LHCN-M2 (cell line): ENCODE results near the gene MASP1. TPM values are rescaled to one million over a fixed set of nuclear protein-coding genes. Genes with fewer than 3 reads are reported as not detected.

ENCODE experiments used
- DNase-seq: peaks from one replicate; pipeline ENCODE4 v3.0.0-alpha.2; 2012; ENCODE audit warnings: low read depth
- polyA plus RNA-seq: library from polyadenylated mRNA; unstranded; fragments of >200 nt; gene quantifications from one replicate; pipeline ENCODE4 v1.2.1, GENCODE V29; 2012; ENCODE audit warnings: missing spikeins
- total RNA-seq: library from RNA; depleted of rRNA; stranded (reverse); fragments of >200 nt; gene quantifications from 2 replicates; pipeline ENCODE4 v1.2.3, GENCODE V29; 2014; rRNA removed

Gene MASP1, protein sequence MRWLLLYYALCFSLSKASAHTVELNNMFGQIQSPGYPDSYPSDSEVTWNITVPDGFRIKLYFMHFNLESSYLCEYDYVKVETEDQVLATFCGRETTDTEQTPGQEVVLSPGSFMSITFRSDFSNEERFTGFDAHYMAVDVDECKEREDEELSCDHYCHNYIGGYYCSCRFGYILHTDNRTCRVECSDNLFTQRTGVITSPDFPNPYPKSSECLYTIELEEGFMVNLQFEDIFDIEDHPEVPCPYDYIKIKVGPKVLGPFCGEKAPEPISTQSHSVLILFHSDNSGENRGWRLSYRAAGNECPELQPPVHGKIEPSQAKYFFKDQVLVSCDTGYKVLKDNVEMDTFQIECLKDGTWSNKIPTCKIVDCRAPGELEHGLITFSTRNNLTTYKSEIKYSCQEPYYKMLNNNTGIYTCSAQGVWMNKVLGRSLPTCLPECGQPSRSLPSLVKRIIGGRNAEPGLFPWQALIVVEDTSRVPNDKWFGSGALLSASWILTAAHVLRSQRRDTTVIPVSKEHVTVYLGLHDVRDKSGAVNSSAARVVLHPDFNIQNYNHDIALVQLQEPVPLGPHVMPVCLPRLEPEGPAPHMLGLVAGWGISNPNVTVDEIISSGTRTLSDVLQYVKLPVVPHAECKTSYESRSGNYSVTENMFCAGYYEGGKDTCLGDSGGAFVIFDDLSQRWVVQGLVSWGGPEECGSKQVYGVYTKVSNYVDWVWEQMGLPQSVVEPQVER
- not detected in 2 replicates for total RNA-seq
- not detected for polyA plus RNA-seq

DNA sequence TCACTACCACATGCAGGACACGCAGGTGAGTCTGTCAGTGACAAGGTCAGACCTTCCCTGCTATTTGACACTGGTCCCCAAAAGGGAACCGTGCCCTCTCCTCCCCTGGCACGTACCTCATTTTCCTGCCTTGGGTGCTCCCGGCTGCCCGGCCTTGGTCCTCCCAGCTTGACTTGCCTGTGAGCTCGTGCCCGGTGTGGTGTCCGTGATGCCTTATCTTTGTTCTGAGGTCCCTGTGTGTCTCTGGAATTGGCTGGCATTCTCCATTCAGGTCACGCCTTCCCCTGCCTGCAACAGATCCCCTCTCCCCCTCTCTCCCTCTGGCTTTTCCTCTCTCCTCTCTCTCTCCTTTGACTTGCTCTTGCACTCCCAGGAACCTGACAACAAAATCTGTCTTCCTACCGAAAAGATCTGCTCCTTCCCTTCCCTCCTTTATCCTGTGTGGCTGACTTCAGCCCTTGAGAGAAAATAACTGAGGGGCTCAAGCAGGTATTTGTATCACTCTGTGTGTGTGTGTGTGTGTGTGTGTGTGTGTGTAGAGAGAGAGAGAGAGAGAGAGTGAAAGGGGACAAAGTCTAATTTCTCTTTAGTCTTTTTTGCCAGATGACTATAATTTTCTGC lies at the start of gene MASP1:
MASP1 (minus strand) TSS at position 226 of the 621 bp plus-strand sequence; CDS start at position 121, 105 bp downstream.
- DNase-seq = no peak

DNA sequence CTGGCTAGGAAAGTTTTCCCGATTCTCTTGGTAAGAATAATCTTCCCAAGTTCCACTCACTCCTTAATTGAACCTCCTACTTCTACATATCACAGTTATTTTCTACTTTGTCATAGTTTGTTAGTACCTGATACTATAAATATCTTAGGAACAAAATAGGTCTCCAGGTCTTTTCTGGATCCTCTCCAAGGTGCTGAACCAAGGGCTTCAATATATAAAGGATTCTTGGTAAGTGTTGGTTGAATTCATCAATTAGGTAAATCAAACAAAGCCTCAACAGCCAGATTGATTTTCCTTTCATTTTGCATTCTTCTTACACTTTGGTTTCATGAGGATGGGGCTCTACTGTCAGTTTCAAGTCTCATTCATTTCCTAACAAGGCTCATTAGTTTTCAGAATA lies 49.0 kb upstream of the MASP1 start:
- DNase-seq = no peak

DNA sequence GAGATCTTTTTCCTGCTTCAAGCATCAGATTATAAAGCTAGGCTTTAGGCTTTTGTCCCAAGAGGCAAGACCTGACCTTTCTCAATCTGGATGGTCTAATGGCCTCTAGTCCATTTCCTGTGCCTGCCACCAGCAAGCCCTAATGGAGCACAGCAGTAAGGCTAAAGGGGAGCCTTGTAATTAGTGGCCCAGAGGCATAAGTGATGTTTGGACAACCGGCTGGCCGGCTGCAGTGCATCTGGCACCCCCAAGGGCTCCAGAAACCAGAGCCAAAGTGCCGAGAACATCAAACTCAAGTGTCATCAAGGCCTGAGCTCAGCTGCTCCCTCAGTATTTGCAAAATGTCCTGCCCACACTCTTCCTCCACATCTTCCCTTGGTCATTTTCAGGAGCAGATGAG lies 44.8 kb upstream of the MASP1 start:
- DNase-seq = no peak

DNA sequence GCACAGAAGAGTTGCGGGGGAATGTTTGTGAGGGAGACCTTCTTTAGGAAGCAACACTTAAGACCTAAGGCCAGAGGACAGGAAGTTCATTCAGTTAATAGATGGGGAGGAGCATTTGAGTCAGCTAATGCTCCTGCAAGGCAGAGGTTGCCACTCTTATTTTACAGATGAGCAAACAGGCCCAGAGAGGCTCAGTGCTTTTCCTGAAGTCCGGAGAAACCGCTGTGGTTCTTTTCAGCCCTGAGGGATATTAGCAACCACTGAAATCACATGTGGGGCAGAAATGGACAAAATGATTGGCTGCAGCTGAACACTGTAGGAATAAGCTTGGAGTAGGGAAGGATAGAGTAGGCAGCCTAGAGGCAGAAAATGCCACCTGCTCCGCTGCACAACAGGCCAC lies 43.4 kb upstream of the MASP1 start:
- no peak for DNase-seq

DNA sequence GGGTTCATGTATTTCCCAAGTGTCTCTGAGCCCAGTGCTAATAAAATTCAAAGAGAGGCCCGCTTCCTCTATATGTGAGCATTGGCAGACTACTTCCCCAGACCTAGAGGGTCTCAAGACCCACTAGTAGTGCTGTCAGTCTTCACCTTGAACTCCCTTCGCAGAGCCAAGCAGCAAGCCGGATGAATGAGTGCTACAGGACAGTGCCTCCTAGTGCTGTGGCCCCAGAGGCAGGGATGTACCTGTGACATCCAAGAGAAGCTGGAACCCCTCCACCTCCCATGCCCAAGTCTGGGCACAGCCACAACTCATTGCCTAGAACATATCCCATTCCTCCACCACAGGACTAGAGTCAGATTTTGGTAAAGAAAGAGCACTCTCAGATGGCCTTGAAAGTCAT lies 37.2 kb upstream of the MASP1 start:
- no peak for DNase-seq

DNA sequence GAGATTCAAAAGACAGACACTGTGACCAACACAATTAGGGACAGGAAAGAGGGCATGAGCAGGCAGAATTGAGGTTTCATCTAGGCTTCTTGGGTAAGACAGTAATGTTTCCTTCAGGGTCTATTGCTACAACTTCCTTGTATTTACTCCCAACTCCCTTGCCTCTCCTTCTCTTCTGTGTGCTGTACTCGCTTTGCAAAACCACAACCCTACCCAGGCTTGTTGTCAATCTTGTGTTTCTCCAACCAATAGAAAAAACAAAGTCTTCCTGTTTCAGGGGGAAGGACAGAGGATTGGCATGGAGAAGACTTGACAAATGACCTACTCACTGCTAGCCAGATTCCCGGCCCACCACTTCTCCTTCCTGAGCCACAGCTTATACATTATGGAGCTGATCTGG lies 36.3 kb upstream of the MASP1 start:
- DNase-seq = no peak

DNA sequence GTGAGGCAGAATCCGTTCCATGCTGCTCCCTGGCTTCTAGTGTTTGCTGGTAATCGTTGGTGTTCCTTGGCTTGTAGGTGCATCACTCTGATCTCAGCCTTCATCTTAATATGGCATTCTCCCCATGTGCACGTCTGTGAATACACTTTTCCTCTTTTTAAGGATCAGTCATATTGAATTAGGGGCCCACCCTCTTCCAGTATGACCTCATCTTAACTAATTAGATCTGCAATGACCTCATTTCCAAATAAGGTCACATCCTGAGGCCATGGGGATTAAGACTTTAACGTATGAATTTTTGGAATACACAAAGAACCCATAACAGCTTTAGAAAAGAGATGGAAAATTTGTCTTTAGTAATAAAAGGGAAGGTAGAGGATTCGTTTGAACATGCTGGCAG lies 34.1 kb upstream of the MASP1 start:
- no peak for DNase-seq

DNA sequence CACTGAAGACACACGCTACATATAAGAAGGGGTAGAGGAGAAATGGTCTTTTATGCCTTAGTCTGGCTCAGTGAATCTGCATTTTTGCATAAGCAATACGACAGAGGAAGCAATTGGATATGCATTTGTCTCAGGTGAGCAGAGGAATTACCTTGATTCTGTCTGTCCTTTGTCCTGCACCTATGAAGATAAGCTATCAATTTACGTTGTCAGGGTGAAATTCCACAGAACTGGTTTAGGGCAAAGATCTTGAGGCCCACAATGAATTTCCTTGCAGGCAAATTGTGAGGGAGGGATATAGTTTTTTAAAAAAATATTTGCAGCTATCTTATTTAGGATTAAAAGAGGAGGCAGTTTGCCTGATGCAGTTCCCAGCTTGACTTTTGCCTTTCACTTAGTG lies 31.6 kb upstream of the MASP1 start:
- no peak for DNase-seq

DNA sequence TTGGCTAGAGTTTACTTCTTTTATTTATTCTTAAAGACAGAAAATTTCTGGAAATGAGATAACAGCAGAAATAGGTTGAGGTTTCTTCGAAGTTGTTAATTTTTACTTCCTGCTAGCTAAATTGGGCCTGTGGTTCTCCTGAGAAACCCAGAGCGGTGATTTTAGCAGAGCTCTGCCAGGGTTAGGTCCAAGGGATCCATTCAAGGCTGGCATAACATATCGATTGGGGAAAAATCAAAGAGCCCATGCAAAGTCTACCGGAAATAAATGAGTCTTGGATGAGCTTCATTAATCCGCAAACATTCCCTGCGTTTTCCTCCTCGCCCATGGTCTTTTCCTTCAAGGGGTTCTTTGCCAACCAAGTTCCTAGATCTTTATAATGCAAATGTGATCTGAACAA lies 30.8 kb upstream of the MASP1 start:
- no peak for DNase-seq

DNA sequence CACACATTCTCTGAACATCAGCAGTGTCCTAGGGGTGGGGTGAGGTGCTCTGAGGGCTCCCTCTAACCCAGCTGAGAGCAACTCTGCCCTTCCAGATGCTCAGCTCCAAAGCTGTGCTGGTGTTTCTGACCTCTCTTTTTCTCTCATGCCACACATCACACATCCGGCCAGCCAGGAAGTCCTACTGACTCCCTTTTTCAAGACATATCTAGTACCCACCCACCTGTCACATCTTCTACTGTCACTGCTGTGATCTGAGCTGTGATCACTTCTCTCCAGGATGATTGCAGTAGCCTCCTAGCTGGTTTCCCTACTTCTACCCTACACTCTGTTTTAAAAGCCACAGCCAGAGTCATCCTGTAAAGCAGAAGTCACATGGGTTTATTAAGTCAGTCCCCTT lies 30.2 kb upstream of the MASP1 start:
- DNase-seq = no peak

DNA sequence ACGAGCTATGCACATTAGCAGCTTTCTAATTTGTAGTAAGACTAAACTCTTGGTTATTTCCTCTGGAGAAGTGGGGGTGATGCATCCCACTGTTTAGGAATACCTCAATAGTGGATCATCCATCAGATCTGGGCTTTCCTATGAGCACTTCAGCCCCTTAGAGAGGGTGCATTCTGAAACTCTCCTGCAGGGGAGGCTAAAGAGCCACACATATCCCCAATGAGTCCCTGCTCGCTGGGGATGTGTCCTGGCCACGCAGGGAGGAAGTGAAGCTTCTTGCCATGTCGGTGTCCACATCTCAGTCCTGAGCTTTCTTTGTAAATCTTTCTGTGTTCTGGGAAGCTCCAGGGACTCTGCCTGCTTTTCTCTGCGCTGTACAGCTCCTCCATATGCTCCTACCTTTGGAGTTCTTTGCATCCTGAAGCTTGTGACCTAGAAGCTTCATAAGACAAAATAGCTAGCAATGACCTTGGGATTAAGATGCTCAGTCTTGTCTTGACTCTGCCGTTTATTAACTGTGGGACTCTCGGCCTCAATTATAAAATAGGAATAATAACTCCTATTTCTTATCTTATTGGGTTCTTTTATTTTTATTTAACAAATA lies 28.3 kb upstream of the MASP1 start:
- DNase-seq = peak; percentile 35

DNA sequence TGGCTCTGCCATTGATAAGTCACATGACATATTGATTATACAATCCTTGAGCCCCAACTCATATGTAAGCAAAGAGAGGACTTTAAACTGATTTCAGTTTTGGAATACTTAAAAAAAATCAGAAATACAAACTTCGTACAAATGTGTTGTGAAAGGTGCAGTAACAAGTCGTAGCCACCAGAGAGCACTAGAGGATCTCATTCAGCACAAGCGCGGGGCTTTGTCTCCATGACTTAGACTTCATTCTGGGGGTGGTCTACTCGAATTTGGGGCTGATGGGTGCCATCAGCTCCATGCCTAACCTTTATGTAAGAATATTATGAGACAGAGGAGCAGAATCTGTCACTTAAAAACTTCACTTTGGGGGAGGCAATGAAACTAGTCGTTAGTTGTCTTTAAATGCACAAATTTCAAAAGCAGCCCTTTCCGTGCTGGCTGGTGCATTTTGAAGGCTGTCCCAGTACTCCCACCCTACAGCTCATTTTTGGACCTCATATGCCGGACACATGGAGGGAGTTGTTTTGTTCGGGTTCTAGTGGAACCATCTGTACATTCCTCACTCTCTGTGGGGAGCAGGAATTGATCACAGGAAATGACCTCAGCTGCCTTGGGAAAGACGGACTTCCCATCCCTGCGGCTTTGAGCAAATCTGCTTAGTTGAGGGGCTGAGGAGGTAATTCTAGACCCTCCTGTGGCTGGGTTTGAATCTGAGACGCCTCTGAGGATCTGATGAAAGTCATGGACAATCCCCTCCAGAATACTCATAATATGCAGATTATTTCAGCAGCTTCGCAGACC lies 27.5 kb upstream of the MASP1 start:
- peak; percentile 52 for DNase-seq

DNA sequence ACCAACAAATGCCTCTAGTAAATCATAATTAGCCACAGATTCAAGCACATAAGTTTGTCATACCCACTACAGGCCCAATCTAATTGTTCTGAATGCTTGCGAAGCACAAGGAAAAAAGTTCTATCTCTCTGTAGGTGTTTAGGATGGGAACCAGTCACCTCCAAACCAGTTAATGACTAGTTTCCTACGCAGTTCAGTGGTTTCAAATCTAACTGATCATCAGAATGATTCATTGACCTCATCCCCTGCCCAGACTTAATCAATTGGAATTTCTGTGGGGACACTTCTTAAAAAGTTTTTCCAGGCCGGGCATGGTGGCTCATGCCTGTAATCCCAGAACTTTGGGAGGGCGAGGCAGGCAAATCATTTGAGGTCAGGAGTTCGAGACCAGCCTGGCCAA lies 24.3 kb upstream of the MASP1 start:
- no peak for DNase-seq

DNA sequence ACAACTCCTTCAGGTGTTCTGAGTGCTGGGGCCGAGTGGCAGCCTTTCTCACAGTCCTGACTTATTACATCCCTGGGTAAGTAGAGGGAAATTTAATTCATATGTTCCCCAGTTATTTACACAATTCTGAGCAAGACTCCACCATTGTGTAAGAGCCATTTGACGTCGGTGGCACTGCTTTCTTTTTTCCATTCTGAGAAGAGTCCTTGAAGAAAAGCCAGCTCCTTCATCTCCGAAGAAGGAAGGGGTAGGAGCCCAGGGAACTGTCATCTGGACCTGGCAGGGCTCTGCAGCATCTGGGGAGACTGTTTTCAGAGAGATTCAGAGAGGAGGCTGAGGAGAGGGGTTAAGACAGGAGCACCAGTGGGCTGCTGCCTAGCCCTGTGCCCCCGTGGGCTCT lies 22.6 kb upstream of the MASP1 start:
- DNase-seq = no peak

DNA sequence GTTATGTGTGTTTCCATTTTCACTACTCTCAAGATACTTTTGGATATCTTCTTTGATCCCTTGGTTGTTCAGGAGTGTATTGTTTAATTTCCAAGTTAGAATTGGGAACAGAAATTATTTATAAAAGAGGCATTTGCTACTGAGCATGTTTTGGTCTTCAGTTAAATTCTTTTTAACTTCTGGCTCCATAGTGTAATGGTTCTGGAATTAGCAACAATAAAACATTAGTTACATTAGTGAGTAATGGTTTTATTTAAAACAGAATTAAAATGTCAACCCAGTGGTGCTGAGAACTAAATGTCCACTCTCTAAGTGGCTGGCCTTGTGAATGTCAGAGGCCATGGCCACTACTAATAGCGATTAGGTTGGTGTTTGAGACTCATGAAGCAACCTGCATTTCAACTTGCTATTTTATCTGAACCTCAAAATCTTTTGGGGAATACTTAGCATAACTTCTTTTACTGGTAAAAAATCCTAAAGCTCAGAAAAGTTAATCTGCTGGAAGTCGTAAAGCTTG lies 19.5 kb upstream of the MASP1 start:
- no peak for DNase-seq

DNA sequence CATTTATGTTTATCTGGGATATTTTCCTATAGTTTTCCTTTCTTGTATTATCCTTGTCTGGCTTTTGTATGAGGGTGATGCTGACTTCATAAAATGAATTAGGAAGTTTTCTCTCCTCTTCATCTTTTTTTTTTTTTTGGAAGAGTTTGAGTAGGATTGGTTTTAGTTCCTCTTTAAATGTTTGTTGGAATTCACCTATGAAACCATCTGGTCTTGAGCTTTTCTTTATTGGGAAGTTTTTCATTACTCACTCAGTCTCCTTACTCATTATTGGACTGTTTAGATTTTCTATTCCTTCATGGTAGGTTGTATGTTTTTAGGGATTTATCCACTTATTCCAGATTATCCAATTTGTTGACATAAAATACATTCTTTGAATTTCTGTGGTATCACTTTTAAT lies 18.7 kb upstream of the MASP1 start:
- no peak for DNase-seq

DNA sequence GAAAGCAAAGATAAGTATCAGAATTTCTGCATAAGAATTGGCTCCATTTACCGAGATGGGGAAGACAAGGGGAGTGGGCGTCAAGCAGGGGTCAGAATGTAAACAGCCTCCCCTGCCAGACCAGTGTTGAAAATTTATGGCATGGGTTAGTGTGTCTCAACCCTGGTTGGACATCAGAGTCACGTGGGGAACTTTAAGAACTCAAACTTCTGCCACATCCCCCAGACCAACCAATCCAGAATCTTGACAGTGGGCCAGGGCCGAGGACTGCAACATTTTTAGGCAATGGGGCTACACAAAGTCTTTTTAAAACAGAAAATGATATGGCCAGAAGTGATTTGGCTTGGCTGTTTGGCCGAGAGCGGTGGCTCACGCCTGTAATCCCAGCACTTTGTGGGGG lies 14.3 kb upstream of the MASP1 start:
- no peak for DNase-seq

DNA sequence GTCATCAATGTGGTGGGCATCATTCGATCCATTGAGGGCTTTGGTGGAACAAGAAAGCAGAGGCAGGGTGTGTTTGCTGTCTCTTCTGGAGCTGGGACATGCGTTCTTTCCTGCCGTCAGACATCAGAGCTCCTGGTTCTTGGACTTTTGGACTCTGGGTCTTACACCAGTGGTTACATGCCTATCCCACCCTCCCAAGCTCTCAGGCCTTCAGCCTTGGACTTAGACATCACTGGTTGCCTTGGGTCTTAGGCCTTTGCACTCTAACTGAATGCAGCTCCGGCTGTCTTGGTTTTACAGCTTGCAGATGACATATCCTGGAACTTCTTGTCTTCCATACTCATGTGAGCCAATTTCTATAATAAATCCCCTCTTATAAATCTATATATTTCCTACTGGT lies 8.1 kb upstream of the MASP1 start:
- DNase-seq = no peak

DNA sequence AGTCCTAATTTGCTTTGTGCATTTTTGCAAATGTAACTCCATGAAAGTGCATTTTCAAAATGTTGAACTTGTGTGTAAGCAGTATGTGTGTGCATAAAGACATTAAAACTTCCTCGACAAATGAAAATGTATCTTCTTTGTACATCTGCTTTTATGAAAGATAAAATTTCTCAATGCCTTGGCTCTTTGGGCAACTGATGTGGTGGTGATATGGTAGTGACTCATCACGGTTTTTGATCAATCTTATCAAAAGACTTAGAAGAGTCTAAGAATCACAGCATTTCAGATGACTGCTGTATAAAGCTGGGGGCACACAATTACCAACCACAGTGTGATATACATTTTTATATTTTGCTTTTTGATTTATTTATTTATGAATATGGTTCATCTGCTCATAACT lies 5.4 kb upstream of the MASP1 start:
- no peak for DNase-seq

DNA sequence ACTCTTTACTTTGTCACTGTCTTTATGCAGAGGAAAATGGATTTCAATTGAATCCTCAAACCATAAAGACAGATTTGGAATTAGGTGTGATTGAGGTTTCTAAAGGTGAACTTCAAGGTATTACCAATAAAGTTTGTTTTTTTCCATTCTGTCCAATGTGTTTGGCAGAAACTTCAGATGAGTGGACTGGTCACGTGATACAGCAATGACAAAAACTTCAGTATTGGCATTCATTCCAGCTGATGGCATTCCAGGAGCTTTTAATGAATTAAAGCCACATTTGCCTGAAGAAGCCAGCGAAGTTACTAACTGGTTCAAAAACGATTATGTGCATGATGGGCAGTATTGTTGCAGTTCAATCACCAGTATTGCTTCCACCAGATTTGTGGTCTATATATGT lies 4.5 kb upstream of the MASP1 start:
- no peak for DNase-seq
